ENCODE measurements around the gene DLG4.

DLG4 gene

GRCh38 chr17:7203391-7203790, 16.2 kb downstream of the DLG4 start:
- DNase-seq (ENCODE audit: extremely low read depth, low read depth): no peak
- TF ChIP-seq CTCF (IDR thresholded peaks at IDR 0.05; ENCODE audit: low read depth, low read length): no peak

GRCh38 chr17:7196651-7197401, 22.8 kb downstream of the DLG4 start:
- DNase-seq (ENCODE audit: extremely low read depth, low read depth): no peak
- no peak for TF ChIP-seq CTCF (IDR thresholded peaks at IDR 0.05; ENCODE audit: low read depth, low read length)

- TF ChIP-seq CTCF (IDR thresholded peaks at IDR 0.05; ENCODE audit: low read depth, low read length): no peak
- DNase-seq (ENCODE audit: extremely low read depth, low read depth): no peak
Observed at GRCh38 chr17:7195971-7196370, 23.7 kb downstream of the DLG4 start.

- no peak for TF ChIP-seq CTCF (IDR thresholded peaks at IDR 0.05; ENCODE audit: low read depth, low read length)
- DNase-seq (ENCODE audit: extremely low read depth, low read depth): no peak
Observed at GRCh38 chr17:7192271-7192937, 27.2 kb downstream of the DLG4 start.

- DNase-seq (ENCODE audit: extremely low read depth, low read depth): no peak
Observed at GRCh38 chr17:7191571-7192270, 27.9 kb downstream of the DLG4 start.

GRCh38 chr17:7191069-7191468, 28.6 kb downstream of the DLG4 start:
- TF ChIP-seq CTCF (IDR thresholded peaks at IDR 0.05; ENCODE audit: low read depth, low read length): no peak
- DNase-seq (ENCODE audit: extremely low read depth, low read depth): no peak

More at GRCh38 chr17:7191571-7192270, 27.9 kb downstream of the DLG4 start:
- TF ChIP-seq CTCF (IDR thresholded peaks at IDR 0.05; ENCODE audit: low read depth, low read length): no peak
